ENCODE results near the gene ST6GALNAC3. TPM values are rescaled to one million over a fixed set of nuclear protein-coding genes. Genes with fewer than 3 reads are reported as not detected.

ST6GALNAC3 gene
- total RNA-seq, 2 experiments from 2014 or later = 0.50 to 1.2 TPM

GRCh38 chr1:76285578-76286135 lies 211.1 kb downstream of the ST6GALNAC3 start:
- H2AFZ ChIP-seq (ENCODE audit: low read length) = peak overlapping the region; percentile 78; the same call in 1 of the 2 replicates
- intact Hi-C loops (cut with micrococcal nuclease; ENCODE audit: unreplicated experiment) = no loop called here
- peak overlapping the region; percentile 51 for H3K4me2 ChIP-seq (ENCODE audit: low read length)
- no peaks in the 10 kb centered on the region for H3K36me3 ChIP-seq (ENCODE audit: insufficient read depth, low read length)
- peak; percentile 58 for DNase-seq (ENCODE audit: low spot score)
- H3K79me2 ChIP-seq (ENCODE audit: insufficient read depth, low read depth, low read length) = no peaks in the 10 kb centered on the region
- H3K4me3 ChIP-seq (ENCODE audit: low read depth, low read length, poor library complexity, severe bottlenecking) = peak overlapping the region; percentile 19
- H3K9me3 ChIP-seq (ENCODE audit: low read length) = no peaks in the 10 kb centered on the region
- ChIA-PET POLR2A (interaction anchor here (1.2 to 3.2 kb wide), 2 partner anchors 9 to 18 kb away, joined by 4 to 24 read pairs; no protein-coding TSS in a partner anchor), CTCF (ENCODE audit: unreplicated experiment) (no interaction called here)
- H4K20me1 ChIP-seq (ENCODE audit: insufficient read depth, low read length) = no peaks in the 10 kb centered on the region
- no peak for TF ChIP-seq EZH2phosphoT487 (IDR thresholded peaks at IDR 0.05; ENCODE audit: borderline replicate concordance, low read depth, low read length)
- no peak for TF ChIP-seq CTCF (conservative IDR thresholded peaks at IDR 0.05; ENCODE audit: low read length)
- no TSS peak for BruUV-seq (replicated peaks)
- peaks cover 69% of the 10 kb centered on the region for H3K4me1 ChIP-seq (ENCODE audit: insufficient read depth, low read length, poor library complexity, severe bottlenecking)
- no peaks in the 10 kb centered on the region for H3K9me2 ChIP-seq (ENCODE audit: insufficient read depth, low read length)
- H3K27ac ChIP-seq (ENCODE audit: low read depth, low read length, poor library complexity, severe bottlenecking) = peak overlapping the region; percentile 46

GRCh38 chr1:76287917-76288316 lies 213.4 kb downstream of the ST6GALNAC3 start:
- H3K79me2 ChIP-seq (ENCODE audit: insufficient read depth, low read depth, low read length) = no peaks in the 10 kb centered on the region
- CTCF ChIA-PET (ENCODE audit: unreplicated experiment) = no interaction called here
- H3K9me3 ChIP-seq (ENCODE audit: low read length) = no peaks in the 10 kb centered on the region
- no peak for DNase-seq (ENCODE audit: low spot score)
- H2AFZ ChIP-seq (ENCODE audit: low read length) = no peak overlapping the region
- H3K36me3 ChIP-seq (ENCODE audit: insufficient read depth, low read length) = no peaks in the 10 kb centered on the region
- no peak overlapping the region for H3K4me3 ChIP-seq (ENCODE audit: low read depth, low read length, poor library complexity, severe bottlenecking)
- H3K27ac ChIP-seq (ENCODE audit: low read depth, low read length, poor library complexity, severe bottlenecking) = no peak overlapping the region
- POLR2A ChIA-PET = interaction anchor here (0.7 to 1.6 kb wide), 5 partner anchors 23 to 1878 kb away, joined by 3 to 5 read pairs (median 4); no protein-coding TSS in a partner anchor
- TF ChIP-seq CTCF (conservative IDR thresholded peaks at IDR 0.05; ENCODE audit: low read length) (no peak), EZH2phosphoT487 (IDR thresholded peaks at IDR 0.05; ENCODE audit: borderline replicate concordance, low read depth, low read length) (no peak)
- intact Hi-C loops (cut with micrococcal nuclease; ENCODE audit: unreplicated experiment) = no loop called here
- H3K4me1 ChIP-seq (ENCODE audit: insufficient read depth, low read length, poor library complexity, severe bottlenecking) = peaks cover 81% of the 10 kb centered on the region
- H3K4me2 ChIP-seq (ENCODE audit: low read length) = no peak overlapping the region
- no peaks in the 10 kb centered on the region for H4K20me1 ChIP-seq (ENCODE audit: insufficient read depth, low read length)
- no TSS peak for BruUV-seq (replicated peaks)
- H3K9me2 ChIP-seq (ENCODE audit: insufficient read depth, low read length) = no peaks in the 10 kb centered on the region

GRCh38 chr1:76288758-76289483 lies 214.4 kb downstream of the ST6GALNAC3 start:
- Histone ChIP-seq H3K4me1 (ENCODE audit: insufficient read depth, low read length, poor library complexity, severe bottlenecking) (peaks cover 91% of the 10 kb centered on the region), H3K36me3 (ENCODE audit: insufficient read depth, low read length) (no peaks in the 10 kb centered on the region), H3K4me2 (ENCODE audit: low read length) (no peak overlapping the region), H2AFZ (ENCODE audit: low read length) (peak overlapping the region; percentile 75; the same call in 1 of the 2 replicates), H3K4me3 (ENCODE audit: low read depth, low read length, poor library complexity, severe bottlenecking) (no peak overlapping the region), H3K9me2 (ENCODE audit: insufficient read depth, low read length) (no peaks in the 10 kb centered on the region), H3K9me3 (ENCODE audit: low read length) (no peaks in the 10 kb centered on the region), H4K20me1 (ENCODE audit: insufficient read depth, low read length) (no peaks in the 10 kb centered on the region), H3K79me2 (ENCODE audit: insufficient read depth, low read depth, low read length) (no peaks in the 10 kb centered on the region), H3K27ac (ENCODE audit: low read depth, low read length, poor library complexity, severe bottlenecking) (no peak overlapping the region)
- intact Hi-C loops (cut with micrococcal nuclease; ENCODE audit: unreplicated experiment) = no loop called here
- DNase-seq (ENCODE audit: low spot score) = no peak
- ChIA-PET POLR2A (no interaction called here), CTCF (ENCODE audit: unreplicated experiment) (no interaction called here)
- TF ChIP-seq EZH2phosphoT487 (IDR thresholded peaks at IDR 0.05; ENCODE audit: borderline replicate concordance, low read depth, low read length) (no peak), CTCF (conservative IDR thresholded peaks at IDR 0.05; ENCODE audit: low read length) (no peak)
- BruUV-seq (replicated peaks) = no TSS peak

Measured in OCI-LY7 (cell line).